Non-pigmented ciliary epithelial cell (primary cell): ENCODE measurements around the gene CHRNB4.

ENCODE experiments used
- DNase-seq: peaks from one replicate; pipeline ENCODE4 v3.0.0-alpha.2; 2010; ENCODE audit warnings: low read depth

CHRNB4 gene

DNA sequence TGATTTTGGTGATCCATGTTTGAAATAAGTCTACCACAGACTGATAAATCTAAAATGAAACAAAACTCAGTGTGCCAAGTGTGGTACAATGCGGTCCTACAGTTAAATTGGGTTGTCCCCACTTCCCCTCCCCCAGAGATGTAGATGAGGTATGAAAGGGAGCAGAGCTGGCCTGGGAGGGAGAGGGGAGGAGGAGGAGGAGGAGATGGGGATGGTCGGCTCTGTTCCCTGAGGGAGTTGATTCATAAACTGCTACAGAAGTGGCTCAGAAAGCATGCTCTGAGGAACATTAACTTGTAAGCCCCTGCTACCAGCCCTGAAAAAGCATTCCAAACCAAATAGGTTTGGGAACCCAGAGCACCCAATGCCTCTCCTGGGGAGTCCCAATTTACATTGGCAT, 28.0 kb upstream of the CHRNB4 start:
- DNase-seq = no peak

DNA sequence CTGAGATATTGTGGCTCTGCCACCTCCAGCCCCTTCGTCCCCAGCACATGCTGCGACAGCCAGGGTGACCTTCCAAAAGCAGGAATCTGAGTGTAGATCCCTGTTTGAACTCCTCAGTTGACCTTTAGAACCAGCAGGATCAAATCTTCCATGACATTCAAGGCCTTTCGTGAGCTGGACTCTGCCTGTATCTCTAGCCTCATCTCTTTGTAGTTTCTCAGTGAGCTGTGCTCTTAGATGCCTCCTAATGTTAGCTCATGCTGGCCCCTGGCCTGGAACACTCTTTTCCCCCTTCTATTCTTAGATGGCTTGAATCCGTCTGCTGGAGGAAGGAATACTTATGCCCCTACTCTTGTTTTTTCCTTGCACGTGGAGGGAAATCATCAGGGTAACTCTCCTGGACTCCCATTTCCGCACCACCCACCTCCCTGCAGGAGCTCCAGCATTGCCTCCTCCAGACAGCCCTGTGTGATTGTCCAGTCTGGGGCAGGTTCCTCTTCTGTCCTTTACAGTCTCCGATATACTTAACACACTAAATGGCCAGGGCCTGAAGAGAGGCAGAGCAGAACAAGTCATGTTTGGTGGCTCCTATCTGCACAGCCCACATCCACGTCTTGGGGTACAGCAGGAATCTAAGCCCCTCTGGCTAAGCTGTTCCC, 26.7 kb upstream of the CHRNB4 start:
- DNase-seq = no peak

DNA sequence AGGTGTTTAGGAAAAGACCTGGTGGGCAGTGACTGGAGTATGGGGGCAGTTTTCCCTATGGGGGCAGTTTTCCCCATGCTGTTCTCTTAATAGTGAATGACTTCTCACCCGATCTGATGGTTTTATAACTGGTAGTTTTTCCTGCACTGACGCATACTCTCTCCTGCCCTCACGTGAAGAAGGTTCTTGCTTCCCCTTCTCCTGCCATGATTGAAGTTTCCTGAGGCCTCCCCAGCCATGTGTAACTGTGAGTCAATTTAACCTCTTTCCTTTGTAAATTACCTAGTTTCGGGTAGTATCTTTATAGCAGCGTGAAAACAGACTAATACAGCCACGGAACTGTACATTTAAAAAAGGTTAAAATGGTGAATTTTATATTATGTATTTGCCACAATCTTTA, 25.0 kb upstream of the CHRNB4 start:
- no peak for DNase-seq

DNA sequence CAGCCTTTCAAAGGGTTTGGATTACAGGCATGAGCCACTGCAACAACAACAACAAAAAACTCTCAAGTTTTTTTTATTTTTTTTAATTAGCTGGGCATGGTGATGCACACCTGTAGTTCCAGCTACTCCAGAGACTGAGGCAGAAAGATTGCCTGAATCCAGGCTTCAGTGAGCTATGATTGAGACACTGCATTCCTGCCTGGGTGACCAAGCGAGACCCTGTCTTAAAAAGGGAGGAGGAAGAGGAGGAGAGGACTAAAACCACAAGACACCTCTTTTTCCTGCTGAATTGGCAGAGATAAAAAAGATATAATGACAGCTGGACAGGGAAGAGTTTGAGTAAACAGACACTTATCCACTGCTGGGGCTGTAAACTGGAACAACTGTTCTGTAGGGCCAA, 22.7 kb upstream of the CHRNB4 start:
- no peak for DNase-seq

DNA sequence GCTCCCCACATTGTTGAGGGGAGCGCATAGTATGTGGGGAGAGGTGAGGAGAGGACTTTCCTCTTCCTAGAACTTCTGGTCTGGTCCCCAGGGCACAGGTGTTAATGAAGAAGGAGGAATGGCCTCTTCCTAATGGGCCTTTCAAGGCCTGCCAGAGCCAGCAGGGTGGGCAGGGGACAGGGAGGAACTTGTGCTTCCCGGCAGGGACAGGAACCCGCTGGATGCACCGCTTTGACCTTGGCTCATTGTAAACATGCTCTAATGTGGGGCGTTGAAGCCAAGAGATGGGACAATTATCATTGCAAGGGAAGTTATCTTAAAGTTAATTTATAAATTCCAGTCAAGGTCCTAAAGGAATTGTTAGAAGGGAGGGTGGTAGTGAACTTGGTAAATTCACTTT, 21.0 kb upstream of the CHRNB4 start:
- no peak for DNase-seq

DNA sequence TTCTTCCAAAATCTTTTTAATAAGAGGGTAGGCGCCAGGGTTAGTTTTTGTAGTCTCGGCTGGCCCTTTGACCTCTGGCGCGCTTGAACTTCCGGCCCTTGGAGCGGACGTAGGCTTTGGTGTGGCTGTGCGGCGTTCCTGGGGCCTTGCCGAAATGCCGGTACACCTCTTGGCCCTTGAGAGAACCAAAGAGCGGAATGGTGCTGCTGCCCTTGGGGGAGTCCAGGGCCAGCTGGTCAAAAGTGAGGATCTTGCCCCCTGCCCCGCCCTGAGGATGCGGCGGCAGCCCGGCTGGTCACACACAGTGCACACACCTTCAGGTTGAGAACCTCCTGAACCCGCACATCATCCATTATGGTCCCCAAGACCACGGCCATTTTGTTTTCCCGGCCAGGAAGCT, 20.0 kb upstream of the CHRNB4 start:
- DNase-seq = no peak

DNA sequence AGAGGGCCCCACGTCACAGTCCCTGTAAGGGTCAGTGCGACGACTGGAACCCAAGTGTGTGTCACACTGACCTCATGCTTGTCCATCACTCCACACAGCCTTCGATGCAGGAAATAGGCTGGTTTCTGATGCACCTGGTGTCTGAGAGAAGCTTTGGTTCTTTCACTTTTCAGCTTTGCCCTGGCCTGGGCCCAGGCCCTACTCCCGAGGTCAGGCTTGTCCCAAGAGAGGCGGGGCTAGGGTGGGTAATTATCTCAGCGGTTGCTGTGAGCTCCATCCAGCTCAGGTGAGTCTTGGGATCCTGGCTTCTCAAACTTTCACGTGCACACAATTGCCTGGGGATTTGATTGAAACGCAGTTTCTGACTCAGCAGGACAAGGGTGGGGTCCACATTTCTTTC, 19.6 kb upstream of the CHRNB4 start:
- DNase-seq = no peak

DNA sequence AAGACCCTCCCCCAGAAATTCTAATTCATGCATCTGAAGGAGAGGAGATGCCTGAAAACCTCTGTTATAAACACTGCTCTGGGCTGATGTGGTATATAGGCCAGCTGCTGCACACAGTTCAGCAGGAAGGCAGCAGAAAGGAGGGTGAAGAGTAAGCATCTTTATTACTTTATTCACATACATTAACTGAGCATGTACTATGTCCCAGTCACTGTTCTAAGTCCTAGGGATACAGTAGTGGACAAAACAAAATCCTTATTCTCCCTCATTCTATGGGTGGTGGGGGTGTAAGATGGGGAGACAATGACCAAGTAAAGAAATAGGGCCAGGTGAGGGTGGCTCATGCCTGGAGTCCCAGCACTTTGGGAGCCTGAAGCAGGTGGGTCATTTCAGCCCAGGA, 17.8 kb upstream of the CHRNB4 start:
- DNase-seq = no peak

GRCh38 chr15:78654272-78654671, 13.3 kb upstream of the CHRNB4 start:
- DNase-seq = no peak

DNA sequence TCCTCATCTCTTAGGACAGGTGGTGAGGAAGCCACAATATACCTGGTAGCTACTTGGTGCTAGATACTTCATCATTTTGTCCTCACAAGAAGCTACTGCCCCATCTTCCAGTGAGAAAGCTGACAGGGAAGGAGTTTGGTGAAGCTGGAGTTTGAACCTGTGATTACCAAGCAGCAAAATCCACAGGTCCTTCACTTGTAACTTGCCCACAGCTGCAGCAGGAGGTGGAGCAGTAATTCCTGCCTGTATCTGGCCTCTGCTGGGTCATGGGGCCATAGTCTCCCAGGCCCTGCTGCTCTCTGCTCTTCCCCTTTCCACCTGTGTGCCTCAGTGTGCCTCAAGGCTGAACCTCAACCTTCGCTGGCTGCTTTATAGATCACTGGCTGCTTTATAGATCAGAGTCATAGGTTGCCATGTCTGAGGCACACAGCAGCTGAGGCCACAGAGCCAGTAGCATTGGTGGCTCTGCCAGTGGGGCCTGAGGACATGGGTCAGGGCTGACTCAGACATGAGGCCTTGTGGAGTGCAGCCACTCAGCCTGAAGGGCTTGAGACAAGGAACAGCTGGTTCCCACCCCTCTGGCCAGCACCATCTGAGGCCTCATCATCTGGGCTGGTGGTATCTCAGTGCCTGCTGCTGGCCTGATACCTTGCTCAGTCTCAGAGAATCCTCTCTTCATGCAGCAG, 11.1 kb upstream of the CHRNB4 start:
- no peak for DNase-seq

DNA sequence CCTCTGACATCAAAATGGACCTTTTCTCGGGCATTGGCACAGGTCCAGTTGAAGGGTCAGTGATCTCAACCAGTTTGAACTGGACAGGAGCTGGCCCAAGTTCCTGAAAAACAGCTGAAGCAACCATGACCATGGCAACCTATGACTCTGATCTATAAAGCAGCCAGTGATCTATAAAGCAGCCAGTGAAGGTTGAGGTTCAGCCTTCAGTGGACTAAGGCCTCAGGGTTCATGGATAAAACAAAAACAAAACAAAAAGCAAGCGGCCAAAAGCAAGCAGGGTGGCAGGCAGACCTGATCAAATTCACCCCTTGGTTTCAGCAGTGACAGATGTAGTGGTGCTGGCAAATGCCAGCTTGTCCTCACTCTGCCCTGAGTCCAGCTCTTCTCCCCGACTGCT, 10.0 kb upstream of the CHRNB4 start:
- no peak for DNase-seq

DNA sequence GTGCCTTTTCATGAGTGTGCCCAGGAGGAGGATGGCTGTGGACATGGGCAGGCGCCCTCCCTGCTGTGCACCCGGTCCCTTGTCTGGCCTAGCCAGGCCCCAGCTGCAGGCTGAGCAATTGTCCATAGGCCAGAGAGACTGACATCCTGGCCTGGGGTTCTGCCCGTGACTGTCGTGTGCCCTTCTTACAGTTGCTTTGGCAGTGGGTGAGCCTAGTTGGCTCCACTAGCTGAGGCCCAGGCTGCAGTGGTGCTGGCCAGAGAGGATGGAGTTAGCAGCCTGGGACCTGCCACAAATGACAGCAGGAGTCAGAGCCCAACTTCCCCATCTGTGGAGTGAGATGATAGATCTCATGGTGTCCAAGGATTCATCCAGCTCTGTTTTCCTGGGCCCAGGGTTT, 9.0 kb upstream of the CHRNB4 start:
- no peak for DNase-seq

GRCh38 chr15:78645009-78645408, 4.0 kb upstream of the CHRNB4 start:
- DNase-seq = no peak

GRCh38 chr15:78642331-78642730, 1.3 kb upstream of the CHRNB4 start:
- no peak for DNase-seq

DNA sequence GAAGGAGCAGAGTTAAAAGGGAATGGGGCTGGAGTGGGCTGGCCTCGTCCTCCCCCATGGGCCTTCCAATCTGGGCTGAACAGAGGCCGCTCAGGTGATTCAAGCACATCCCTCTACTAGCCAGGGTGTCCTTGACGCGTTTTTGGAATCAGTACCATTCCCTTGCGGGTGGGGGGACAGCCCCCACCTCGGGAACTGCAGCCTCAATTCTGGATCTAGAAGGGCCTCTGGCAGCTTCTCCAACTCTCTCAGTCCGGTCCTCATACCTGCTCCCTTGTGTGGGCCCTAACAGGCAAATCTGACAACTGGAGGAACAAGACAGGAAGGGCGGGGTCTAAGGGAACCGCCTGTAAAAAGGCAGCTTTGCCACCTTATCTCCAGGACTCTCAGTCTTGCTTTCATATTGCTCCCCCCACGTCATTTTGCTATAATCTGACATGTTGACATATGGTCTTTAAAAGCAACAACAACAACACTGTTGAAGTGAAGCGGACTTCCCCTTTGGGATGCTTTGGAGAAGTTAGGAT, 802 bp upstream of the CHRNB4 start:
- DNase-seq = no peak

DNA sequence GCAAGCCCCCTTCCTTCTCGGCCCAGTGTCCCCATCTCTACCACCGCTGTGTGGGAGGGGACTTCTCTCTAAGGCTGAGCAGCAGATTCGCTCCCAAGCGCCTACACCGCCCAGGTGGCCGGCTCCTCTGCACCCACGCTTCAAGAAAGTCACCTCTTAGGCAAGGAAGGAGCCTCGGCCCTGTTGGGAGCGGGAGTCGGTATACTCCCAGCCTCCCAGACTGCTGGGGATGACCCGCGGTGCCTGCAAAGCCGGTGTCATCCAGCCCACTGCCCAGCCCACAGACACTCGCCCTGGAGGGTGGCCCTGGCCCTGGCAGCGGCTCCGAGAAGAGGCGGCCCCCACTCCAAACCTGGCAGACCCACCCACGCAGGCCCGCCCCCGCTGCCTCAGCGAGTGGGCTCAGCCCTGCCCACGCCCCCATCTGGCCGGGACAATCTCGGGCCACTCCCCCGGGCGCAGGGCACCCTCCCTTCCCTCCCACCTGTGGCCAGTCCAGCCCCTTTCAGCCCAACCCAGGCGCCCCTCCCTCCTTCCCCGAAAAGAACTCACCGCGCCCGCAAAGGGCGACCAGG, 396 bp downstream of the CHRNB4 start:
- no peak for DNase-seq

- no peak for DNase-seq
These were observed 2.2 kb downstream of the CHRNB4 start for GRCh38 chr15:78638658-78639314.

GRCh38 chr15:78637776-78638435, 3.1 kb downstream of the CHRNB4 start:
- DNase-seq = no peak

GRCh38 chr15:78636378-78636859, 4.6 kb downstream of the CHRNB4 start:
- no peak for DNase-seq

DNA sequence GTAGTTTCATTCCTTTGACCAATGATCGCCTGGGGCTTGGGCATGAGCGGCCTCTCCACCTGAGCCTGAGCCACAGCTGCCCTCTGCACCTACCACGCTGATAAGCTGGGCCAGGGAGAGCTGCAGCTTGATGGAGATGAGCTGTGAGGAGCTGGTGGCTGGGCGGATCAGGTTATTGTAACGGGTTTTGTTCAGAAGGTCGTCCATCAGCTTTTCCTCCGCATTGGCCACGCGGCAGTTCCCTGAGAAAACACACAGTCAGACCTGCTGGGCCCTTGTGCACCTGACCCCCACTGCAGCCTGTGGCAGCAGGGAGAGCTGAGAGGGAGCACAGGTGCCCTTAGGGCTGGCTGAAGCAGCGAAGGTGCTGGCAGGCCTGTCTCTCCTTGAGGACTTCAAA, 5.7 kb downstream of the CHRNB4 start:
- DNase-seq = no peak

DNA sequence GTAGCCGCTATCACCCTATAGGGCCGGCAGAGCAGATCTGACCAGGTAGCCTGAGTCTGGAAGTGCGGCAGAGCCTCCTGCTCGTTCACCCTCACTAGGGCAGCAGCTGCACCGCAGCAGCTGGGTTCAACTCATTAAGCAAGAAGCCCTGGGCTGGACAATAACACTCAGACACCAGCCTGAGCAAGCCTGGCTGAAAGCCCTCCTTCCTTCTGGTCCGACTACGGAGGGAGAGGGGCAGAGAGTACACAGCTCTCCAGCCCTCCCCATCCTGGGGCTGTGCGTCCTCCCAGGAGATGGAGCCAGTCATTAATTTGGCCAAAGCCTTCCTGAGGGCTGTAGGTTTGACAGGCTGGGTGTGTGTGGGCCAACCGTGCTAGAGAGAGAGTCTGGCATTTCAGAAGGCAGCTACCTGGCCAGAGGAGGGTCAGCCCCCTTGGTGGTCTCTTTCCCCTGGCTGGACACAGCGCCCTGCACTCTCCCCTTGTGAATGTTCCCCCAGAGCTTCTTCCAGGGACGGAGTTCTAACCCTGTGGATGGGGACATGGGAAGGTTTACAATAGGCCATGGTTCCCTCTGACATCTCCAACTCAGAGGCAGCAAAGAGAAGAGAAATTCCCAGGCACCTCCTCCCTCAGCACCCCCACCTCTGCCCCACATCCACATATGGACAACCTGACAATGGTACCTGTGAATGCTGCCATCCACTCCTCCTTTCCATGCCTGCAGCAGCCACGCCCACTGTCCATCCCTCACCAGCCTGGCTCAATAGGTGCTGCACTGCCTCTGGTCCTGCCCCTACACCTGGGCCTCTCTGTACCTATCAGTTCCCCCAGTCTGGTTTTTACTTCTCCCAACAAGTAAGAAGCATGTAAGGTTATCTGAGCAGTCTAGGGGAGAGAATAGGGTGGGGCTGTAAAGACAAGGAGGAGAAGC, 6.5 kb downstream of the CHRNB4 start:
- no peak for DNase-seq
